ENCODE results near the gene UBE2E2. TPM values are rescaled to one million over a fixed set of nuclear protein-coding genes. Genes with fewer than 3 reads are reported as not detected.

UBE2E2 gene
- total RNA-seq, 1 experiment from 2014 or later, result 54.9 TPM

- no peak for TF ChIP-seq ZNF281 (CRISPR knock-in tag; IDR thresholded peaks at IDR 0.05)
- no peak for TF ChIP-seq TP53 (CRISPR knock-in tag; IDR thresholded peaks at IDR 0.05)
- no peak for TF ChIP-seq HMGA2 (CRISPR knock-in tag; IDR thresholded peaks at IDR 0.05)
- TF ChIP-seq ARID4B (CRISPR knock-in tag; IDR thresholded peaks at IDR 0.05; ENCODE audit: borderline replicate concordance), result no peak
- no peak for TF ChIP-seq ZBTB21 (CRISPR knock-in tag; IDR thresholded peaks at IDR 0.05; ENCODE audit: borderline replicate concordance)
- TF ChIP-seq NR1H2 (CRISPR knock-in tag; IDR thresholded peaks at IDR 0.05), result no peak
- no peak for TF ChIP-seq NR2C2 (CRISPR knock-in tag; IDR thresholded peaks at IDR 0.05)
- TF ChIP-seq JUN (CRISPR knock-in tag; IDR thresholded peaks at IDR 0.05), result no peak
Observed at GRCh38 chr3:23359116-23359515, 156.0 kb downstream of the UBE2E2 start (continued).

- ChIA-PET POLR2A (no interaction called here), CTCF (no interaction called here)
- Mint-ChIP-seq H3K27ac (no peak overlapping the region), H3K4me1 (no peaks in the 10 kb centered on the region), H3K36me3 (peaks cover 10% of the 10 kb centered on the region), H3K4me3 (no peak overlapping the region), H3K27me3 (ENCODE audit: low read depth) (no peaks in the 10 kb centered on the region), H3K9me3 (peaks cover 37% of the 10 kb centered on the region)
- no peak for ATAC-seq
- DNase-seq (ENCODE audit: low spot score), result no peak
- TF ChIP-seq ZNF532 (CRISPR knock-in tag; IDR thresholded peaks at IDR 0.05; ENCODE audit: borderline replicate concordance), result no peak
Observed at GRCh38 chr3:23365066-23365465, 161.9 kb downstream of the UBE2E2 start.

GRCh38 chr3:23368731-23369130, 165.6 kb downstream of the UBE2E2 start:
- POLR2A ChIA-PET, result no interaction called here
- CTCF ChIA-PET, result no interaction called here
- peaks cover 6% of the 10 kb centered on the region for H3K36me3 Mint-ChIP-seq
- TF ChIP-seq JAZF1 (CRISPR knock-in tag; IDR thresholded peaks at IDR 0.05) (no peak), ZNF219 (CRISPR knock-in tag; IDR thresholded peaks at IDR 0.05; ENCODE audit: borderline replicate concordance) (no peak), OVOL2 (CRISPR knock-in tag; IDR thresholded peaks at IDR 0.05; ENCODE audit: borderline replicate concordance) (no peak), GRHL2 (CRISPR knock-in tag; IDR thresholded peaks at IDR 0.05; ENCODE audit: insufficient replicate concordance, severe bottlenecking) (no peak), ARID4B (CRISPR knock-in tag; IDR thresholded peaks at IDR 0.05; ENCODE audit: borderline replicate concordance) (no peak), EMX1 (CRISPR knock-in tag; IDR thresholded peaks at IDR 0.05) (no peak), RORB (CRISPR knock-in tag; IDR thresholded peaks at IDR 0.05) (no peak), ATF6 (CRISPR knock-in tag; IDR thresholded peaks at IDR 0.05) (no peak)

More at GRCh38 chr3:23368731-23369130, 165.6 kb downstream of the UBE2E2 start:
- DNase-seq (ENCODE audit: low spot score) (no peak), ATAC-seq (no peak)
- Mint-ChIP-seq H3K27me3 (ENCODE audit: low read depth) (no peaks in the 10 kb centered on the region), H3K27ac (no peak overlapping the region), H3K4me3 (no peak overlapping the region), H3K4me1 (peaks cover 15% of the 10 kb centered on the region), H3K9me3 (peaks cover 23% of the 10 kb centered on the region)

Measured in WTC11 (cell line).